Hepatocyte (in vitro differentiated cells): ENCODE results near the gene DYNC1I1. TPM values are rescaled to one million over a fixed set of nuclear protein-coding genes. Genes with fewer than 3 reads are reported as not detected.

Source experiments
- DNase-seq: peaks from one replicate; pipeline ENCODE4 v3.0.0-alpha.2; 2016; ENCODE audit warnings: low spot score
- H2AFZ ChIP-seq: fragments of 200-600 bp; sonication (generic); 2 replicates; pipeline ENCODE4 v1.6.0; 2016; ENCODE audit warnings: antibody characterized with exemption, mild to moderate bottlenecking
- H3K27ac ChIP-seq: fragments of 200-600 bp; sonication (generic); 2 replicates; pipeline ENCODE4 v1.5.1; 2016; ENCODE audit warnings: mild to moderate bottlenecking
- H3K27me3 ChIP-seq: fragments of 200-600 bp; sonication (generic); 2 replicates; pipeline ENCODE4 v1.6.1; 2016
- H3K36me3 ChIP-seq: fragments of 200-600 bp; sonication (generic); replicated peaks from 2 replicates; pipeline ENCODE4 v1.5.1; 2016; ENCODE audit warnings: low read depth; ENCODE audit not compliant: insufficient read depth
- H3K4me1 ChIP-seq: fragments of 200-600 bp; sonication (generic); 2 replicates; pipeline ENCODE4 v1.5.1; 2016; ENCODE audit warnings: mild to moderate bottlenecking, moderate library complexity; ENCODE audit not compliant: insufficient read depth
- H3K4me2 ChIP-seq: fragments of 200-600 bp; sonication (generic); 2 replicates; pipeline ENCODE4 v1.6.0; 2016
- H3K4me3 ChIP-seq: fragments of 200-600 bp; sonication (generic); 2 replicates; pipeline ENCODE4 v1.5.1; 2016; ENCODE audit warnings: mild to moderate bottlenecking
- H3K79me2 ChIP-seq: fragments of 200-600 bp; sonication (generic); 2 replicates; pipeline ENCODE4 v1.6.0; 2017; ENCODE audit warnings: mild to moderate bottlenecking
- H3K9me2 ChIP-seq: fragments of 200-600 bp; sonication (generic); replicated peaks from 2 replicates; pipeline ENCODE4 v1.6.0; 2017; ENCODE audit warnings: mild to moderate bottlenecking; ENCODE audit not compliant: insufficient read depth
- H3K9me3 ChIP-seq: fragments of 200-600 bp; sonication (generic); 2 replicates; pipeline ENCODE4 v1.5.1; 2016; ENCODE audit warnings: low read depth, mild to moderate bottlenecking
- H4K20me1 ChIP-seq: fragments of 200-600 bp; sonication (generic); 2 replicates; pipeline ENCODE4 v1.6.0; 2016; ENCODE audit warnings: mild to moderate bottlenecking; ENCODE audit not compliant: insufficient read depth, poor library complexity, severe bottlenecking
- EZH2 ChIP-seq: fragments of 200-600 bp; sonication (generic); IDR thresholded peaks from 2 replicates; pipeline ENCODE4 v1.6.1; 2016; ENCODE audit warnings: antibody characterized with exemption, mild to moderate bottlenecking, borderline replicate concordance
- EZH2phosphoT487 ChIP-seq: fragments of 200-600 bp; sonication (generic); IDR thresholded peaks from one replicate; pipeline ENCODE4 v1.6.1; 2018; ENCODE audit warnings: antibody characterized with exemption, mild to moderate bottlenecking, low read depth, moderate library complexity; ENCODE audit not compliant: unreplicated experiment, severe bottlenecking
- WGBS: methylation state at CpG from one replicate; pipeline ENCODE4 v1.1.6; 2016; ENCODE audit warnings: low lambda C conversion rate; ENCODE audit errors: missing lambda C conversion rate; 5-methylcytosine and 5-hydroxymethylcytosine counted together
- polyA plus RNA-seq: library from polyadenylated mRNA; unstranded; fragments of >200 nt; fragmentation: Nextera tagmentation; extraction: Ambion mirVana; gene quantifications from 2 replicates; pipeline ENCODE4 v1.2.1, GENCODE V29; 2016
- total RNA-seq: library from RNA; depleted of rRNA; stranded (reverse); fragments of >200 nt; gene quantifications from 2 replicates; pipeline ENCODE4 v1.2.3, GENCODE V29; 2014
- TF ChIP-seq, protein P1 (sequence below): fragments of 200-600 bp; sonication (generic); IDR thresholded peaks from 2 replicates; pipeline ENCODE4 v1.5.1; 2016; ENCODE audit warnings: antibody characterized with exemption, mild to moderate bottlenecking; ENCODE audit not compliant: poor library complexity

DYNC1I1 gene
- total and polyA plus RNA-seq, 2 experiments from 2014 or later, result 2.5 to 3.7 TPM

- no peaks in the 10 kb centered on the region for H3K4me1 ChIP-seq
- no peak for TF ChIP-seq EZH2phosphoT487
- TF ChIP-seq, protein P1, sequence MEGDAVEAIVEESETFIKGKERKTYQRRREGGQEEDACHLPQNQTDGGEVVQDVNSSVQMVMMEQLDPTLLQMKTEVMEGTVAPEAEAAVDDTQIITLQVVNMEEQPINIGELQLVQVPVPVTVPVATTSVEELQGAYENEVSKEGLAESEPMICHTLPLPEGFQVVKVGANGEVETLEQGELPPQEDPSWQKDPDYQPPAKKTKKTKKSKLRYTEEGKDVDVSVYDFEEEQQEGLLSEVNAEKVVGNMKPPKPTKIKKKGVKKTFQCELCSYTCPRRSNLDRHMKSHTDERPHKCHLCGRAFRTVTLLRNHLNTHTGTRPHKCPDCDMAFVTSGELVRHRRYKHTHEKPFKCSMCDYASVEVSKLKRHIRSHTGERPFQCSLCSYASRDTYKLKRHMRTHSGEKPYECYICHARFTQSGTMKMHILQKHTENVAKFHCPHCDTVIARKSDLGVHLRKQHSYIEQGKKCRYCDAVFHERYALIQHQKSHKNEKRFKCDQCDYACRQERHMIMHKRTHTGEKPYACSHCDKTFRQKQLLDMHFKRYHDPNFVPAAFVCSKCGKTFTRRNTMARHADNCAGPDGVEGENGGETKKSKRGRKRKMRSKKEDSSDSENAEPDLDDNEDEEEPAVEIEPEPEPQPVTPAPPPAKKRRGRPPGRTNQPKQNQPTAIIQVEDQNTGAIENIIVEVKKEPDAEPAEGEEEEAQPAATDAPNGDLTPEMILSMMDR, result no peak
- TF ChIP-seq EZH2, result no peak
- no peaks in the 10 kb centered on the region for H3K36me3 ChIP-seq
- H4K20me1 ChIP-seq, result no peaks in the 10 kb centered on the region
- no peaks in the 10 kb centered on the region for H3K27me3 ChIP-seq
- H3K9me2 ChIP-seq, result no peaks in the 10 kb centered on the region
- no peak overlapping the region for H3K4me2 ChIP-seq
- H3K79me2 ChIP-seq, result no peaks in the 10 kb centered on the region
- no peak for DNase-seq
- H3K9me3 ChIP-seq, result no peaks in the 10 kb centered on the region
- no peak overlapping the region for H3K4me3 ChIP-seq
- no peak overlapping the region for H2AFZ ChIP-seq
- 86% methylated on average over 1 of the region's 1 CpG for WGBS
- H3K27ac ChIP-seq, result no peak overlapping the region
Observed at GRCh38 chr7:96041171-96041570, 268.8 kb downstream of the DYNC1I1 start.

- Histone ChIP-seq H3K4me2 (no peak overlapping the region), H3K27me3 (no peaks in the 10 kb centered on the region), H3K27ac (no peak overlapping the region), H3K4me3 (no peak overlapping the region), H3K9me3 (no peaks in the 10 kb centered on the region), H3K4me1 (no peaks in the 10 kb centered on the region), H3K79me2 (no peaks in the 10 kb centered on the region), H4K20me1 (no peaks in the 10 kb centered on the region), H3K36me3 (no peaks in the 10 kb centered on the region), H3K9me2 (no peaks in the 10 kb centered on the region), H2AFZ (no peak overlapping the region)
- no peak for TF ChIP-seq EZH2
- TF ChIP-seq EZH2phosphoT487, result no peak
- TF ChIP-seq, protein P1, result no peak
- WGBS, result 95% methylated on average over 3 of the region's 3 CpGs
- no peak for DNase-seq
Observed at GRCh38 chr7:96045181-96045580, 272.8 kb downstream of the DYNC1I1 start.

DNA sequence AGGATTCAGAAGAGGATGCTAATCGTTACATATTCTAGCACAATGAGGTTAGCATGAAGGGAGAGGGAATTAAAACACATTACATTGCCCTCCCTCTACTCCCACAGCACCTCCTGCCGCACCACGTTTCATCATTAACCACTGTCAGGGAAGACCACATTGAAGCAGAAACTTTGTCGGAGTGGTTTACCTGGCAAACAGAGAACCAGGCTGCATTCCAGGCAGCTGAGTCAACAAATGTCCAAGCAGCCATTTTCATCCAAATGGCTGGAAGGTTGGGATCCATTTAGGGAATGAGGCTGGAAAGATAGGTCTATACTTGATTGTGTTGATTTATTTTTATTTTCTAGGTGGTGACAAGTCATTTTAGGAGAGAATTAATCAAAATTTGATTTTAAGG, 273.6 kb downstream of the DYNC1I1 start:
- H3K79me2 ChIP-seq, result no peaks in the 10 kb centered on the region
- no peak overlapping the region for H3K4me3 ChIP-seq
- H2AFZ ChIP-seq, result no peak overlapping the region
- 62% methylated on average over 4 of the region's 4 CpGs for WGBS
- H3K4me2 ChIP-seq, result no peak overlapping the region
- no peak for DNase-seq
- no peak overlapping the region for H3K27ac ChIP-seq
- no peak for TF ChIP-seq EZH2
- TF ChIP-seq EZH2phosphoT487, result no peak
- TF ChIP-seq, protein P1, result no peak
- no peaks in the 10 kb centered on the region for H3K27me3 ChIP-seq
- H3K36me3 ChIP-seq, result no peaks in the 10 kb centered on the region
- H3K9me2 ChIP-seq, result no peaks in the 10 kb centered on the region
- H3K9me3 ChIP-seq, result no peaks in the 10 kb centered on the region
- no peaks in the 10 kb centered on the region for H3K4me1 ChIP-seq
- no peaks in the 10 kb centered on the region for H4K20me1 ChIP-seq

DNA sequence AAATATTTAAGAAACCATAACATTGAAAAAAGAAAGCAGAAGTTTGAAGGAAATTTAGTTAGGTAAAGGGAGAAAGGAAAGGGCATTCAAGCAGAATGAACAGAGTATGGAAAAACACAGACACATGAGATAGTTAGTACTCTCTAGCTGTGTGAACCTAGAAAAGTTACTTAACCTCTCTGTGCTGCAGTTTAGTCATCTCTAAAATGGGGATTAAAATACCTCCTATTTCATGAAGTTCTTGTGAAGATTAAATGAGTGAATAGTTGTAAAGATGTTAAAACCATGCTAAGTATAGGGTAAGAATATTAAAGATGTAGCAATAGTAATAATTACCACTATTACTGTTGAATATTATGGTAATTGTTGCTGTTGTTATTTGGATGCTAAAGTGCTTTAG, 279.9 kb downstream of the DYNC1I1 start:
- Histone ChIP-seq H3K36me3 (no peaks in the 10 kb centered on the region), H3K4me2 (no peak overlapping the region), H3K27me3 (no peaks in the 10 kb centered on the region), H2AFZ (no peak overlapping the region), H3K79me2 (no peaks in the 10 kb centered on the region), H3K27ac (no peak overlapping the region), H3K9me2 (no peaks in the 10 kb centered on the region), H3K4me1 (no peaks in the 10 kb centered on the region), H3K9me3 (no peaks in the 10 kb centered on the region), H4K20me1 (no peaks in the 10 kb centered on the region), H3K4me3 (no peak overlapping the region)
- no peak for DNase-seq
- TF ChIP-seq, protein P1, result no peak
- TF ChIP-seq EZH2phosphoT487 (no peak), EZH2 (no peak)
